Stimulated activated CD4-positive, alpha-beta T cell treated with anti-CD3 and anti-CD28 coated beads, Interleukin-15, amount 100 ng/mL, for 48 hours (primary cell): ENCODE data around the gene MCOLN1.
A peak's percentile ranks its signal among the peaks of the same experiment; 100 is the strongest.

Experiments
- DNase-seq, 2 donors: peaks; one replicate each; pipeline ENCODE4 v3.0.0-alpha.2; 2020; ENCODE audit warnings: low read depth in 2 of 2

Gene MCOLN1

GRCh38 chr19:7522072-7522922 is at the start of gene MCOLN1:
TSS of gene MCOLN1 (plus strand) at chr19:7522624. CDS start at chr19:7522751, 127 bp downstream.
- peak; percentile 98 to 100 for DNase-seq

GRCh38 chr19:7475665-7476064 is 46.8 kb upstream of the MCOLN1 start:
- DNase-seq = no peak

- no peak for DNase-seq
Observed at GRCh38 chr19:7476241-7476640, 46.2 kb upstream of the MCOLN1 start.

GRCh38 chr19:7476777-7477494 is 45.5 kb upstream of the MCOLN1 start:
- no peak for DNase-seq

GRCh38 chr19:7477758-7478157 is 44.7 kb upstream of the MCOLN1 start:
- no peak for DNase-seq

GRCh38 chr19:7478173-7478842 is 44.1 kb upstream of the MCOLN1 start:
- DNase-seq = no peak

- no peak for DNase-seq
Observed at GRCh38 chr19:7478843-7479227, 43.6 kb upstream of the MCOLN1 start.

- DNase-seq = no peak
Observed at GRCh38 chr19:7480222-7480969, 42.0 kb upstream of the MCOLN1 start.

GRCh38 chr19:7480970-7481255 is 41.5 kb upstream of the MCOLN1 start:
- DNase-seq = no peak

GRCh38 chr19:7482584-7483439 is 39.6 kb upstream of the MCOLN1 start:
- no peak for DNase-seq

- DNase-seq = no peak
Observed at GRCh38 chr19:7483720-7484201, 38.7 kb upstream of the MCOLN1 start.

GRCh38 chr19:7486923-7487322 is 35.5 kb upstream of the MCOLN1 start:
- no peak for DNase-seq

GRCh38 chr19:7488736-7489353 is 33.6 kb upstream of the MCOLN1 start, which contains the start of gene PEX11G:
TSS of gene PEX11G (minus strand) at chr19:7489035. CDS start at chr19:7489010, 25 bp downstream.
- peak; percentile 78 to 90 for DNase-seq

- DNase-seq = no peak
Observed at GRCh38 chr19:7489609-7490044, 32.8 kb upstream of the MCOLN1 start.

- DNase-seq = peak; percentile 42 to 53
Observed at GRCh38 chr19:7492142-7492541, 30.3 kb upstream of the MCOLN1 start.

- no peak for DNase-seq
Observed at GRCh38 chr19:7492558-7492957, 29.9 kb upstream of the MCOLN1 start.

GRCh38 chr19:7494416-7495098 is 27.9 kb upstream of the MCOLN1 start:
- DNase-seq = no peak

- DNase-seq = no peak
Observed at GRCh38 chr19:7497292-7497691, 25.1 kb upstream of the MCOLN1 start.

- peak; percentile 40 to 64 for DNase-seq
Observed at GRCh38 chr19:7500811-7501450, 21.5 kb upstream of the MCOLN1 start.
